Natural killer cell (primary cell): ENCODE results near the gene SF3A2. TPM values are rescaled to one million over a fixed set of nuclear protein-coding genes. Genes with fewer than 3 reads are reported as not detected.
A peak's percentile ranks its signal among the peaks of the same experiment; 100 is the strongest.

Experiments
- ATAC-seq, 3 donors: fragments of 150-1000 bp in 2 of 3; fragments of 200-7000 bp in 1 of 3; cut with Tn5 transposase; 1 replicate in 1 of 3; 2 replicates in 2 of 3; pipeline ENCODE4 v1.10.0; 2021; ENCODE audit warnings: mild to moderate bottlenecking in 2 of 3, moderate library complexity in 2 of 3
- DNase-seq, 2 donors: peaks; one replicate each; pipeline versions ENCODE4 v3.0.0 to v3.0.0-alpha.2; 2013 to 2021; ENCODE audit warnings: mixed read lengths in 1 of 2
- H3K27ac ChIP-seq: one replicate; pipeline ENCODE4 v1.5.1; 2013; ENCODE audit warnings: mild to moderate bottlenecking, low read length
- H3K27me3 ChIP-seq: one replicate; pipeline ENCODE4 v1.6.1; 2013; ENCODE audit warnings: low read length; ENCODE audit not compliant: control insufficient read depth, insufficient read depth
- H3K36me3 ChIP-seq: one replicate; pipeline ENCODE4 v1.6.1; 2013; ENCODE audit warnings: low read length; ENCODE audit not compliant: control insufficient read depth, insufficient read depth
- H3K4me1 ChIP-seq: one replicate; pipeline ENCODE4 v1.6.1; 2013; ENCODE audit warnings: low read length; ENCODE audit not compliant: control insufficient read depth, insufficient read depth
- H3K4me3 ChIP-seq: one replicate; pipeline ENCODE4 v1.5.1; 2013; ENCODE audit warnings: low read length
- H3K9me3 ChIP-seq: one replicate; pipeline ENCODE4 v1.6.1; 2013; ENCODE audit warnings: low read length; ENCODE audit not compliant: control insufficient read depth, insufficient read depth
- H3K27ac Mint-ChIP-seq, 2 donors: one replicate each; pipeline ENCODE4 v1.8.0; 2022; ENCODE audit warnings: mild to moderate bottlenecking in 2 of 2, mixed read lengths in 2 of 2, moderate library complexity in 1 of 2
- H3K27me3 Mint-ChIP-seq, 2 donors: one replicate each; pipeline ENCODE4 v1.8.0; 2022; ENCODE audit warnings: low read depth in 2 of 2, mixed read lengths in 2 of 2
- H3K36me3 Mint-ChIP-seq: one replicate; pipeline ENCODE4 v1.8.0; 2022; ENCODE audit warnings: mixed read lengths
- H3K4me1 Mint-ChIP-seq, 2 donors: one replicate each; pipeline ENCODE4 v1.8.0; 2022; ENCODE audit warnings: mixed read lengths in 2 of 2
- H3K4me3 Mint-ChIP-seq: one replicate; pipeline ENCODE4 v1.8.0; 2022; ENCODE audit warnings: mild to moderate bottlenecking, moderate library complexity, mixed read lengths
- H3K9me3 Mint-ChIP-seq, 2 donors: one replicate each; pipeline ENCODE4 v1.8.0; 2022; ENCODE audit warnings: mixed read lengths in 2 of 2
- WGBS: methylation state at CpG from one replicate; pipeline ENCODE4 v1.1.7; 2013; ENCODE audit warnings: missing lambda C conversion rate; ENCODE audit not compliant: insufficient coverage; 5-methylcytosine and 5-hydroxymethylcytosine counted together
- intact Hi-C: fragments of 100-400 bp; cut with micrococcal nuclease; formaldehyde crosslinking; loops from one replicate; pipeline ENCODE4 v1.14.2; 2022
- total RNA-seq, 4 donors: library from RNA; stranded (reverse); fragments of 120-200 nt in 1 of 4; gene quantifications; one replicate each; pipeline versions ENCODE4 v1.2.3 to v1.2.4, GENCODE V29; 2013 to 2022
- TF ChIP-seq, protein P1 (sequence below): fragments of 200-600 bp; IDR thresholded peaks from one replicate; pipeline ENCODE4 v1.8.0; 2022; ENCODE audit warnings: antibody characterized with exemption

Gene SF3A2
- total RNA-seq, 3 donors from 2014 or later (not counting 1 experiment from before 2014, with no cell fraction given) = 143 to 165 (median 147) TPM

- no peaks in the 10 kb centered on the region for H3K27me3 Mint-ChIP-seq
- no peak overlapping the region for H3K4me3 Mint-ChIP-seq
- DNase-seq = no peak
- H3K36me3 Mint-ChIP-seq = no peaks in the 10 kb centered on the region
- peaks cover 29 to 40% of the 10 kb centered on the region in 2 donors for H3K4me1 Mint-ChIP-seq
- peak overlapping the region; percentile 77 to 100 for H3K27ac Mint-ChIP-seq
- Histone ChIP-seq H3K36me3 (peaks cover 28% of the 10 kb centered on the region), H3K9me3 (no peaks in the 10 kb centered on the region), H3K27ac (no peak overlapping the region), H3K27me3 (no peaks in the 10 kb centered on the region), H3K4me3 (no peak overlapping the region), H3K4me1 (peaks cover 41% of the 10 kb centered on the region)
- H3K9me3 Mint-ChIP-seq = no peaks in the 10 kb centered on the region
- intact Hi-C loops = loop anchor here (10.0 kb wide), 1 partner anchor 79 kb away; the partner anchor contains the start of gene AP3D1
- 82% methylated on average over 25 of the region's 25 CpGs for WGBS
- ATAC-seq = no peak
- TF ChIP-seq, protein P1, sequence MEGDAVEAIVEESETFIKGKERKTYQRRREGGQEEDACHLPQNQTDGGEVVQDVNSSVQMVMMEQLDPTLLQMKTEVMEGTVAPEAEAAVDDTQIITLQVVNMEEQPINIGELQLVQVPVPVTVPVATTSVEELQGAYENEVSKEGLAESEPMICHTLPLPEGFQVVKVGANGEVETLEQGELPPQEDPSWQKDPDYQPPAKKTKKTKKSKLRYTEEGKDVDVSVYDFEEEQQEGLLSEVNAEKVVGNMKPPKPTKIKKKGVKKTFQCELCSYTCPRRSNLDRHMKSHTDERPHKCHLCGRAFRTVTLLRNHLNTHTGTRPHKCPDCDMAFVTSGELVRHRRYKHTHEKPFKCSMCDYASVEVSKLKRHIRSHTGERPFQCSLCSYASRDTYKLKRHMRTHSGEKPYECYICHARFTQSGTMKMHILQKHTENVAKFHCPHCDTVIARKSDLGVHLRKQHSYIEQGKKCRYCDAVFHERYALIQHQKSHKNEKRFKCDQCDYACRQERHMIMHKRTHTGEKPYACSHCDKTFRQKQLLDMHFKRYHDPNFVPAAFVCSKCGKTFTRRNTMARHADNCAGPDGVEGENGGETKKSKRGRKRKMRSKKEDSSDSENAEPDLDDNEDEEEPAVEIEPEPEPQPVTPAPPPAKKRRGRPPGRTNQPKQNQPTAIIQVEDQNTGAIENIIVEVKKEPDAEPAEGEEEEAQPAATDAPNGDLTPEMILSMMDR = no peak
Measured at GRCh38 chr19:2233601-2234280, 2.9 kb upstream of the SF3A2 start.

- TF ChIP-seq, protein P1 = no peak
- 75% methylated on average over 6 of the region's 6 CpGs for WGBS
- no peaks in the 10 kb centered on the region for H3K36me3 Mint-ChIP-seq
- ATAC-seq (no peak), DNase-seq (no peak)
- Histone ChIP-seq H3K4me1 (peaks cover 51% of the 10 kb centered on the region), H3K36me3 (peaks cover 19% of the 10 kb centered on the region), H3K27ac (no peak overlapping the region), H3K4me3 (peak overlapping the region; percentile 65), H3K27me3 (no peaks in the 10 kb centered on the region), H3K9me3 (no peaks in the 10 kb centered on the region)
- peaks cover 41 to 52% of the 10 kb centered on the region in 2 donors for H3K4me1 Mint-ChIP-seq
- peak overlapping the region; percentile 77 to 100 for H3K27ac Mint-ChIP-seq
- intact Hi-C loops = loop anchor here (5.0 to 10.0 kb wide), 2 partner anchors 80 to 148 kb away; partner anchors contain the start of gene AP3D1
- H3K27me3 Mint-ChIP-seq = no peaks in the 10 kb centered on the region
- H3K4me3 Mint-ChIP-seq = peak overlapping the region; percentile 94
- H3K9me3 Mint-ChIP-seq = peaks cover 0 to 3% of the 10 kb centered on the region in 2 donors
Measured at GRCh38 chr19:2234996-2235380, 1.6 kb upstream of the SF3A2 start.

GRCh38 chr19:2235381-2236063 lies 1.1 kb upstream of the SF3A2 start:
- Histone ChIP-seq H3K9me3 (no peaks in the 10 kb centered on the region), H3K27ac (no peak overlapping the region), H3K27me3 (no peaks in the 10 kb centered on the region), H3K4me3 (peak overlapping the region; percentile 65), H3K36me3 (peaks cover 13% of the 10 kb centered on the region), H3K4me1 (peaks cover 56% of the 10 kb centered on the region)
- DNase-seq (peak in 1 of 2 donors; percentile 48), ATAC-seq (no peak)
- peak overlapping the region; percentile 94 for H3K4me3 Mint-ChIP-seq
- H3K9me3 Mint-ChIP-seq = peaks cover 0 to 3% of the 10 kb centered on the region in 2 donors
- 0% methylated on average over 48 of the region's 48 CpGs for WGBS
- intact Hi-C loops = loop anchor here (1.0 to 10.0 kb wide), 6 partner anchors 34 to 148 kb away; partner anchors contain the start of genes AP3D1, LSM7 and SPPL2B
- H3K27me3 Mint-ChIP-seq = no peaks in the 10 kb centered on the region
- peaks cover 46 to 57% of the 10 kb centered on the region in 2 donors for H3K4me1 Mint-ChIP-seq
- no peaks in the 10 kb centered on the region for H3K36me3 Mint-ChIP-seq
- H3K27ac Mint-ChIP-seq = peak overlapping the region; percentile 77 to 100
- TF ChIP-seq, protein P1 = no peak
